A673 (cell line): ENCODE measurements around the gene TRIM38. TPM values are rescaled to one million over a fixed set of nuclear protein-coding genes. Genes with fewer than 3 reads are reported as not detected.

Source experiments
- BruUV-seq: library from RNA; stranded (reverse); fragments of 400-500 nt; replicated peaks from 2 replicates; lab custom pipeline; 2021; lab: Mats Ljungman, UMichigan
- CTCF ChIA-PET: fragments of 300-600 bp; sonication (Branson Sonifier 250); formaldehyde crosslinking; loops from one replicate; lab custom pipeline; 2022; ENCODE audit warnings: antibody characterized with exemption; lab: Charles Lee
- POLR2A ChIA-PET: fragments of 300-600 bp; sonication (Branson Sonifier 250); formaldehyde crosslinking; loops from one replicate; lab custom pipeline; 2022; ENCODE audit warnings: antibody characterized with exemption; ENCODE audit not compliant: low non-redundant PET; lab: Charles Lee
- DNase-seq: peaks from one replicate; pipeline ENCODE4 v3.0.0-alpha.2; 2015; ENCODE audit warnings: low spot score
- H3K27ac ChIP-seq: fragments of 200-600 bp; sonication (generic); 2 replicates; pipeline ENCODE4 v1.5.1; 2016; ENCODE audit warnings: mixed run types, low read depth, mild to moderate bottlenecking, mixed read lengths, antibody characterized with exemption, low read length; ENCODE audit not compliant: poor library complexity, severe bottlenecking
- H3K27me3 ChIP-seq: fragments of 200-600 bp; sonication (generic); replicated peaks from 2 replicates; pipeline ENCODE4 v1.6.1; 2017; ENCODE audit warnings: mixed run types, low read depth, mild to moderate bottlenecking, mixed read lengths, antibody characterized with exemption, low read length; ENCODE audit not compliant: insufficient read depth, poor library complexity
- H3K36me3 ChIP-seq: fragments of 200-600 bp; sonication (generic); 2 replicates; pipeline ENCODE4 v1.6.1; 2016; ENCODE audit warnings: mixed run types, mild to moderate bottlenecking, mixed read lengths, antibody characterized with exemption, low read length; ENCODE audit not compliant: insufficient read depth, poor library complexity, severe bottlenecking
- H3K4me1 ChIP-seq: fragments of 200-600 bp; sonication (generic); 2 replicates; pipeline ENCODE4 v1.6.1; 2017; ENCODE audit warnings: mixed run types, mild to moderate bottlenecking, mixed read lengths, antibody characterized with exemption, low read length; ENCODE audit not compliant: insufficient read depth, poor library complexity, severe bottlenecking
- H3K4me3 ChIP-seq: fragments of 200-600 bp; sonication (generic); 2 replicates; pipeline ENCODE4 v1.5.1; 2016; ENCODE audit warnings: low read depth, mixed run types, mild to moderate bottlenecking, mixed read lengths, low read length; ENCODE audit not compliant: poor library complexity, severe bottlenecking
- H3K9me3 ChIP-seq: fragments of 200-600 bp; sonication (generic); 2 replicates; pipeline ENCODE4 v1.6.1; 2016; ENCODE audit warnings: mixed run types, low read depth, mild to moderate bottlenecking, mixed read lengths, antibody characterized with exemption, low read length; ENCODE audit not compliant: poor library complexity, severe bottlenecking
- EZH2 ChIP-seq: fragments of 200-600 bp; sonication (generic); IDR thresholded peaks from 2 replicates; pipeline ENCODE4 v1.6.1; 2017; ENCODE audit warnings: borderline replicate concordance, low read depth, mild to moderate bottlenecking, mixed read lengths, antibody characterized with exemption, low read length; ENCODE audit not compliant: poor library complexity, severe bottlenecking
- intact Hi-C: fragments of 100-400 bp; cut with micrococcal nuclease; formaldehyde crosslinking; loops from one replicate; pipeline ENCODE4 v1.10.0; 2022; ENCODE audit not compliant: unreplicated experiment
- total RNA-seq: library from RNA; stranded (reverse); gene quantifications from 2 replicates; pipeline ENCODE4 v1.2.3, GENCODE V29; 2021
- TF ChIP-seq, protein P1 (sequence below): fragments of 300-800, 200-600 bp; sonication (generic); conservative IDR thresholded peaks from 2 replicates; pipeline ENCODE4 v1.5.1; 2017; ENCODE audit warnings: low read depth, mild to moderate bottlenecking, antibody characterized with exemption, low read length, moderate library complexity, mixed read lengths

Gene TRIM38
- total RNA-seq, 1 experiment from 2014 or later: 9.7 TPM

DNA sequence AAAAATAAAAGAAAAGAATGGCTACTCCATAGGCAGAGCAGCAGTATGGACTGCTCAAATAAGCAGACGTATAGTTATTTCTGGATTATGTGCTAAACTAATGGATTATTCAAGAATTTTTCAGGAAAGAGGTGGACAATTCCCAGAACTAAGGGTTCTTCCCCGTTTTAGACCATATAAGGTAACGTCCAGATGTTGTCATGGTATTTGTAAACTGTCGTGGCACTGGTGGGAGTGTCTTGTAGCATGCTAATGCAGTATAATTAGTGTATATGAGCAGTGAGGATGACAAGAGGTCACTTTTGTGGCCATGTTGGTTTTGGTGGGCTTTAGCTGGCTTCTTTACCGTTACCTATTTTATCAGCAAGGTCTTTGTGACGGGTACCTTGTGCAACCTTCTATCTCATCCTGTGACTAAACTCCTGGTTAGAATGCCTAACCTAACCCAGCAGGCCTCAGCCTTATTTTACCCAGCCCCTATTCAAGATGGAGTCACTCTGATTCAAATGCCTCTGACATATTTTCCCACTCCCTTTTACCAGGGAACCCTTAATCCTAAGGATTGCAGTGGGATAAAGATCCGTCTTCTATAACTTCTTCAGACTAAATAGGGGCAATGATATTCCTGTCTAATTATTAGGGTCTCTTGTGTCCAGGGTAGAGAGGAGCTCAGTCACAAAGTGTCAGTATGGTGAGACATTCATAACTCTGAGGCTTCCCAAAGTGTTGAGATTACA lies 11.1 kb upstream of the TRIM38 start:
- TF ChIP-seq, protein P1, sequence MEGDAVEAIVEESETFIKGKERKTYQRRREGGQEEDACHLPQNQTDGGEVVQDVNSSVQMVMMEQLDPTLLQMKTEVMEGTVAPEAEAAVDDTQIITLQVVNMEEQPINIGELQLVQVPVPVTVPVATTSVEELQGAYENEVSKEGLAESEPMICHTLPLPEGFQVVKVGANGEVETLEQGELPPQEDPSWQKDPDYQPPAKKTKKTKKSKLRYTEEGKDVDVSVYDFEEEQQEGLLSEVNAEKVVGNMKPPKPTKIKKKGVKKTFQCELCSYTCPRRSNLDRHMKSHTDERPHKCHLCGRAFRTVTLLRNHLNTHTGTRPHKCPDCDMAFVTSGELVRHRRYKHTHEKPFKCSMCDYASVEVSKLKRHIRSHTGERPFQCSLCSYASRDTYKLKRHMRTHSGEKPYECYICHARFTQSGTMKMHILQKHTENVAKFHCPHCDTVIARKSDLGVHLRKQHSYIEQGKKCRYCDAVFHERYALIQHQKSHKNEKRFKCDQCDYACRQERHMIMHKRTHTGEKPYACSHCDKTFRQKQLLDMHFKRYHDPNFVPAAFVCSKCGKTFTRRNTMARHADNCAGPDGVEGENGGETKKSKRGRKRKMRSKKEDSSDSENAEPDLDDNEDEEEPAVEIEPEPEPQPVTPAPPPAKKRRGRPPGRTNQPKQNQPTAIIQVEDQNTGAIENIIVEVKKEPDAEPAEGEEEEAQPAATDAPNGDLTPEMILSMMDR: no peak
- no peak for TF ChIP-seq EZH2
- intact Hi-C loops: no loop called here
- Histone ChIP-seq H3K27me3 (no peaks in the 10 kb centered on the region), H3K27ac (no peak overlapping the region), H3K9me3 (no peaks in the 10 kb centered on the region), H3K36me3 (no peaks in the 10 kb centered on the region), H3K4me3 (no peak overlapping the region), H3K4me1 (no peaks in the 10 kb centered on the region)
- no TSS peak for BruUV-seq
- CTCF ChIA-PET: no interaction called here
- DNase-seq: no peak
- POLR2A ChIA-PET: no interaction called here

DNA sequence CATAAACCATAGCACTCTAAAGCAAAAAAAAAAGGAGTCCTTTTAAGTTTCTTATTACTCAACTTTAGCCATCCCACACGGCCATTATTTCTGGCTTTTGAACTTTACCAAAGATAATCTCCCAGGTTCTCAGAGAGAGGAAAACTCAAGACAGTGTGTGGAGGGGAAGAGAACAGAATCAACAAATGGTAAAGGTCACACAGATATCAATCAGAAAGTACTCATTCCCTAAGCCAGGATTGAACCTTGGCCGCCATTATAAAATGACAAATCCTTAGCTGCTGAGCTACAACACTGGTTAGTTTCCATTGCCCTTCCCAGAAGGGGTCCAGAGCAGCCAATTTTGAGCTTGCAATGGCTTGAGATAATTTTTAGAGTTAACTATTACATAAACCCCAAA lies 10.1 kb upstream of the TRIM38 start:
- no peaks in the 10 kb centered on the region for H3K4me1 ChIP-seq
- no peak overlapping the region for H3K4me3 ChIP-seq
- ChIA-PET POLR2A (no interaction called here), CTCF (no interaction called here)
- no peaks in the 10 kb centered on the region for H3K36me3 ChIP-seq
- H3K9me3 ChIP-seq: no peaks in the 10 kb centered on the region
- BruUV-seq: no TSS peak
- H3K27ac ChIP-seq: no peak overlapping the region
- intact Hi-C loops: no loop called here
- no peaks in the 10 kb centered on the region for H3K27me3 ChIP-seq
- TF ChIP-seq EZH2: no peak
- TF ChIP-seq, protein P1: no peak
- no peak for DNase-seq

DNA sequence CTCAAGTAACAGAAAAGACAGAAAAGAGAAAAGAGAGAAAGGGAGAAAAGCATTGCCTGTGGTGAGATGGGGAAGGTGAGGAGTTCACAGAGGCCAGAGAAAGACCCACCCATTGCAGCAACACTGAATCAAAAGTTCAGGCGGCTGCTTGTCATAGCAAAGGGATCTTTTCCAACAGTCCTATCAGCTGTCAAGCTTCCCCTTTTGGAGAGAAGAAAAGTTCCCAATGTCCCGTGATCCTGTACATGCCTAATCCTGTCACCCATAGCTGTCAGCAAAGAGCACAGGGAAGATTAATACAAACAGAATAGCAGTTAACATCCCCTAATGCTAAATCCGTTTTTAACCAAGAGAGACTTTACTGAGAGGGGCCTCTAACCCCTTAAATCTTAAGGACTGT lies 8.9 kb upstream of the TRIM38 start:
- Histone ChIP-seq H3K27me3 (no peaks in the 10 kb centered on the region), H3K36me3 (no peaks in the 10 kb centered on the region), H3K4me3 (no peak overlapping the region), H3K4me1 (no peaks in the 10 kb centered on the region), H3K27ac (no peak overlapping the region), H3K9me3 (no peaks in the 10 kb centered on the region)
- BruUV-seq: no TSS peak
- CTCF ChIA-PET: no interaction called here
- POLR2A ChIA-PET: no interaction called here
- intact Hi-C loops: no loop called here
- DNase-seq: no peak
- no peak for TF ChIP-seq EZH2

DNA sequence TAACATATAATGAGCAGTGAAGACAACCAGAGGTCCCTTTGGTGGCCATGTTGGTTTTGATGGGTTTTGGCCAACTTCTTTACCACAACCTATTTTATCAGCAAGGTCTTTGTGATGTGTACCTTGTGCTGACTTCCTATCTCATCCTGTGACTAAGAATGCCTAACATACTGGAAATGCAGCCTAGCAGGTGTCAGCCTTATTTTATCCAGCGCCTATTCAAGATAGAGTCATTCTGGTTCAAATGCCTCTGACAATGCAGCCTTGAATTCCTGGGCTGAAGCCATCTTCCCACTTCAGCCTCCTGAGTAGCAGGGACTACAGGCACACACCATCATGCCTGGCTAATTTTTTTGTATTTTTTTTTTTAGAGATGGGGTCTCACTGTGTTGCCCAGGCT lies 7.8 kb upstream of the TRIM38 start:
- intact Hi-C loops: no loop called here
- TF ChIP-seq EZH2: no peak
- TF ChIP-seq, protein P1: no peak
- Histone ChIP-seq H3K4me3 (no peak overlapping the region), H3K9me3 (no peaks in the 10 kb centered on the region), H3K4me1 (no peaks in the 10 kb centered on the region), H3K27me3 (no peaks in the 10 kb centered on the region), H3K27ac (no peak overlapping the region), H3K36me3 (no peaks in the 10 kb centered on the region)
- no peak for DNase-seq
- no TSS peak for BruUV-seq
- ChIA-PET CTCF (no interaction called here), POLR2A (no interaction called here)
